IPS-20b (cell line): Measurements from ENCODE around the gene GSAP.
A peak's percentile ranks its signal among the peaks of the same experiment; 100 is the strongest.

Source experiments
- H3K27ac ChIP-seq: one replicate; pipeline ENCODE4 v1.5.1; 2013; ENCODE audit warnings: low read length
- H3K27me3 ChIP-seq: 2 replicates; pipeline ENCODE4 v1.6.1; 2013; ENCODE audit warnings: mild to moderate bottlenecking, low read length, inconsistent platforms; ENCODE audit not compliant: insufficient read depth
- H3K36me3 ChIP-seq: 2 replicates; pipeline ENCODE4 v1.6.1; 2013; ENCODE audit warnings: low read depth, mild to moderate bottlenecking, inconsistent platforms, low read length, moderate library complexity; ENCODE audit not compliant: insufficient read depth
- H3K4me1 ChIP-seq: 2 replicates; pipeline ENCODE4 v1.6.1; 2013; ENCODE audit warnings: mild to moderate bottlenecking, control low read depth, inconsistent platforms, low read length, moderate library complexity; ENCODE audit not compliant: insufficient read depth
- H3K4me3 ChIP-seq: 2 replicates; pipeline ENCODE4 v1.5.1; 2013; ENCODE audit warnings: mild to moderate bottlenecking, low read length, inconsistent platforms
- H3K9ac ChIP-seq: 2 replicates; pipeline ENCODE4 v1.6.1; 2013; ENCODE audit warnings: low read depth, mild to moderate bottlenecking, inconsistent platforms, low read length, moderate library complexity
- H3K9me3 ChIP-seq: 2 replicates; pipeline ENCODE4 v1.6.1; 2013; ENCODE audit warnings: mild to moderate bottlenecking, low read depth, low read length, inconsistent platforms; ENCODE audit not compliant: insufficient read depth

Gene GSAP

GRCh38 chr7:77434570-77435275 is 18.6 kb upstream of the GSAP start:
- Histone ChIP-seq H3K27me3 (no peaks in the 10 kb centered on the region), H3K27ac (no peak overlapping the region), H3K9me3 (no peaks in the 10 kb centered on the region), H3K4me3 (no peak overlapping the region), H3K36me3 (no peaks in the 10 kb centered on the region), H3K9ac (no peak overlapping the region), H3K4me1 (no peaks in the 10 kb centered on the region)

GRCh38 chr7:77433901-77434300 is 17.8 kb upstream of the GSAP start:
- H3K27ac ChIP-seq, result no peak overlapping the region
- H3K9me3 ChIP-seq, result no peaks in the 10 kb centered on the region
- H3K9ac ChIP-seq, result no peak overlapping the region
- H3K4me3 ChIP-seq, result no peak overlapping the region
- H3K27me3 ChIP-seq, result no peaks in the 10 kb centered on the region
- peaks cover 6% of the 10 kb centered on the region; the same call in 1 of the 2 replicates for H3K4me1 ChIP-seq
- H3K36me3 ChIP-seq, result no peaks in the 10 kb centered on the region

GRCh38 chr7:77430927-77431326 is 14.8 kb upstream of the GSAP start:
- Histone ChIP-seq H3K27ac (no peak overlapping the region), H3K9me3 (no peaks in the 10 kb centered on the region), H3K9ac (no peak overlapping the region), H3K36me3 (no peaks in the 10 kb centered on the region), H3K4me1 (peaks cover 33% of the 10 kb centered on the region), H3K4me3 (no peak overlapping the region), H3K27me3 (no peaks in the 10 kb centered on the region)

- no peak overlapping the region for H3K27ac ChIP-seq
- H3K4me1 ChIP-seq, result peaks cover 44% of the 10 kb centered on the region
These were observed 12.7 kb upstream of the GSAP start for GRCh38 chr7:77428777-77429231.

GRCh38 chr7:77427996-77428603 is 12.0 kb upstream of the GSAP start:
- H3K36me3 ChIP-seq, result no peaks in the 10 kb centered on the region
- no peaks in the 10 kb centered on the region for H3K9me3 ChIP-seq
- peaks cover 44% of the 10 kb centered on the region for H3K4me1 ChIP-seq
- H3K27me3 ChIP-seq, result no peaks in the 10 kb centered on the region
- no peak overlapping the region for H3K27ac ChIP-seq
- H3K9ac ChIP-seq, result no peak overlapping the region
- no peak overlapping the region for H3K4me3 ChIP-seq

More at GRCh38 chr7:77428777-77429231, 12.7 kb upstream of the GSAP start:
- Histone ChIP-seq H3K9ac (no peak overlapping the region), H3K27me3 (no peaks in the 10 kb centered on the region), H3K9me3 (no peaks in the 10 kb centered on the region), H3K4me3 (no peak overlapping the region), H3K36me3 (no peaks in the 10 kb centered on the region)

- peak overlapping the region; percentile 57 for H3K4me3 ChIP-seq
- no peaks in the 10 kb centered on the region for H3K27me3 ChIP-seq
- peak overlapping the region; percentile 8 for H3K27ac ChIP-seq
- peak overlapping the region; percentile 33; the same call in 1 of the 2 replicates for H3K9ac ChIP-seq
- peaks cover 44% of the 10 kb centered on the region for H3K4me1 ChIP-seq
- H3K9me3 ChIP-seq, result no peaks in the 10 kb centered on the region
- H3K36me3 ChIP-seq, result no peaks in the 10 kb centered on the region
These were observed 10.4 kb upstream of the GSAP start for GRCh38 chr7:77426521-77427051.

GRCh38 chr7:77426052-77426404 is 9.9 kb upstream of the GSAP start:
- Histone ChIP-seq H3K4me3 (peak overlapping the region; percentile 57), H3K36me3 (no peaks in the 10 kb centered on the region), H3K27ac (peak overlapping the region; percentile 8), H3K9ac (peak overlapping the region; percentile 33; the same call in 1 of the 2 replicates), H3K27me3 (no peaks in the 10 kb centered on the region), H3K4me1 (peaks cover 44% of the 10 kb centered on the region), H3K9me3 (no peaks in the 10 kb centered on the region)

GRCh38 chr7:77425101-77426051 is 9.2 kb upstream of the GSAP start:
- Histone ChIP-seq H3K9ac (no peak overlapping the region; the same call in 1 of the 2 replicates), H3K9me3 (no peaks in the 10 kb centered on the region), H3K27me3 (no peaks in the 10 kb centered on the region), H3K27ac (no peak overlapping the region), H3K36me3 (no peaks in the 10 kb centered on the region), H3K4me1 (peaks cover 44% of the 10 kb centered on the region), H3K4me3 (peak overlapping the region; percentile 57)

- H3K9ac ChIP-seq, result no peak overlapping the region
- peaks cover 25% of the 10 kb centered on the region; the same call in 1 of the 2 replicates for H3K4me1 ChIP-seq
- H3K36me3 ChIP-seq, result no peaks in the 10 kb centered on the region
- no peak overlapping the region for H3K4me3 ChIP-seq
- H3K9me3 ChIP-seq, result no peaks in the 10 kb centered on the region
- H3K27ac ChIP-seq, result no peak overlapping the region
- peaks cover 8% of the 10 kb centered on the region; the same call in 1 of the 2 replicates for H3K27me3 ChIP-seq
These were observed 6.4 kb upstream of the GSAP start for GRCh38 chr7:77422500-77422899.

- Histone ChIP-seq H3K4me3 (no peak overlapping the region), H3K4me1 (peaks cover 21% of the 10 kb centered on the region; the same call in 1 of the 2 replicates), H3K36me3 (no peaks in the 10 kb centered on the region), H3K9me3 (no peaks in the 10 kb centered on the region), H3K9ac (no peak overlapping the region), H3K27me3 (peaks cover 19% of the 10 kb centered on the region; the same call in 1 of the 2 replicates), H3K27ac (no peak overlapping the region)
These were observed 5.0 kb upstream of the GSAP start for GRCh38 chr7:77420986-77421672.

- Histone ChIP-seq H3K9ac (no peak overlapping the region), H3K4me1 (peaks cover 18% of the 10 kb centered on the region; the same call in 1 of the 2 replicates), H3K27ac (no peak overlapping the region), H3K4me3 (no peak overlapping the region), H3K36me3 (no peaks in the 10 kb centered on the region), H3K9me3 (no peaks in the 10 kb centered on the region), H3K27me3 (peaks cover 26% of the 10 kb centered on the region)
These were observed 4.3 kb upstream of the GSAP start for GRCh38 chr7:77420438-77420837.
